HepG2 (cell line): ENCODE data around the gene SLC35F3. TPM values are rescaled to one million over a fixed set of nuclear protein-coding genes. Genes with fewer than 3 reads are reported as not detected.

Experiments used
- ATAC-seq: fragments of 200-7000 bp; cut with Tn5 transposase; 3 replicates; pipeline ENCODE4 v1.9.1; 2020; ENCODE audit warnings: mild to moderate bottlenecking, moderate library complexity
- BruUV-seq: library from RNA; stranded (reverse); fragments of 400-500 nt; replicated peaks from 2 replicates; lab custom pipeline; 2021; lab: Mats Ljungman, UMichigan
- CTCF ChIA-PET: fragments of 300-600 bp; formaldehyde crosslinking; extraction: SDS; loops from one replicate; lab custom pipeline; 2021; ENCODE audit warnings: low total read pairs, inconsistent platforms, low intra/inter-chr PET ratio; lab: Yijun Ruan, JAX
- POLR2A ChIA-PET: fragments of 350-600 bp; sonication (Branson Sonifier 250); formaldehyde crosslinking; loops from one replicate; lab custom pipeline; 2020; ENCODE audit warnings: antibody characterized with exemption, inconsistent platforms; lab: Yijun Ruan, JAX
- DNase-seq: peaks from one replicate; pipeline ENCODE4 v3.0.0-alpha.2; 2015; ENCODE audit warnings: low spot score
- FAIRE-seq: peaks from 3 replicates; lab custom pipeline; 2011; peaks lifted over from hg19 to GRCh38; lab: Jason Lieb, UNC
- H2AFZ ChIP-seq: one replicate; pipeline ENCODE4 v1.6.1; 2011; ENCODE audit warnings: low read length, inconsistent platforms
- H3K27ac ChIP-seq: fragments of 300-600 bp; 3 replicates; pipeline ENCODE4 v1.8.0; 2011; ENCODE audit warnings: mixed run types, mild to moderate bottlenecking, mixed read lengths, low read length, inconsistent platforms; ENCODE audit not compliant: insufficient read depth; ENCODE audit errors: extremely low read length
- H3K27me3 ChIP-seq, 2 experiments: fragments of 200-600 bp in 1 of 2; 2 replicates in 1 of 2; 3 replicates in 1 of 2; pipeline versions ENCODE4 v1.6.0 to v1.8.0; 2011; ENCODE audit warnings: low read length in 2 of 2, mild to moderate bottlenecking in 2 of 2, moderate library complexity in 2 of 2, inconsistent platforms in 1 of 2; ENCODE audit not compliant: insufficient read depth in 2 of 2, control insufficient read depth in 1 of 2
- H3K36me3 ChIP-seq, 2 experiments: fragments of 200-600 bp in 1 of 2; replicated peaks in 1 of 2; 2 replicates in 1 of 2; 3 replicates in 1 of 2; pipeline versions ENCODE4 v1.5.1 to v1.8.0; 2011; ENCODE audit warnings: low read length in 2 of 2, inconsistent platforms in 1 of 2; ENCODE audit not compliant: insufficient read depth in 2 of 2, control insufficient read depth in 1 of 2
- H3K4me1 ChIP-seq: 2 replicates; pipeline ENCODE4 v1.5.1; 2012; ENCODE audit warnings: low read length, inconsistent platforms; ENCODE audit not compliant: insufficient read depth
- H3K4me2 ChIP-seq: 2 replicates; pipeline ENCODE4 v1.6.0; 2011; ENCODE audit warnings: low read depth, low read length, inconsistent platforms
- H3K4me3 ChIP-seq, 3 experiments: fragments of 200-600 bp in 1 of 3; sonication (generic), shearing (Covaris generic) in 1 of 3; replicated peaks in 1 of 3; 2 replicates each; pipeline ENCODE4 v1.5.1; 2011 to 2016; ENCODE audit warnings: low read length in 3 of 3, inconsistent platforms in 2 of 3, low read depth in 2 of 3, mild to moderate bottlenecking in 2 of 3, control low read depth in 1 of 3, mixed read lengths in 1 of 3; ENCODE audit not compliant: insufficient read depth in 1 of 3
- H3K79me2 ChIP-seq: one replicate; pipeline ENCODE4 v1.6.1; 2011; ENCODE audit warnings: low read length, inconsistent platforms; ENCODE audit not compliant: insufficient read depth
- H3K9ac ChIP-seq: 2 replicates; pipeline ENCODE4 v1.6.0; 2011; ENCODE audit warnings: mild to moderate bottlenecking, low read depth, low read length, inconsistent platforms; ENCODE audit not compliant: insufficient read depth
- H3K9me3 ChIP-seq: 2 replicates; pipeline ENCODE4 v1.5.1; 2012; ENCODE audit warnings: mild to moderate bottlenecking, low read length
- H4K20me1 ChIP-seq: 2 replicates; pipeline ENCODE4 v1.6.0; 2011; ENCODE audit warnings: inconsistent platforms, mild to moderate bottlenecking, low read length, moderate library complexity; ENCODE audit not compliant: insufficient read depth
- ONECUT2 ChIP-seq: sonication (generic); formaldehyde crosslinking; IDR thresholded peaks from 2 replicates; pipeline ENCODE4 v1.4.0; 2020; ENCODE audit warnings: missing genetic modification reagents
- PHF20 ChIP-seq: sonication (generic); formaldehyde crosslinking; IDR thresholded peaks from 2 replicates; pipeline ENCODE4 v1.5.0; 2020; ENCODE audit warnings: mild to moderate bottlenecking, missing genetic modification reagents
- ZNF263 ChIP-seq: sonication (generic); formaldehyde crosslinking; IDR thresholded peaks from 2 replicates; pipeline ENCODE4 v1.4.0; 2020; ENCODE audit warnings: missing genetic modification reagents
- ZSCAN21 ChIP-seq: sonication (generic); formaldehyde crosslinking; IDR thresholded peaks from 2 replicates; pipeline ENCODE4 v1.8.0; 2022; ENCODE audit warnings: mild to moderate bottlenecking, missing genetic modification reagents, moderate library complexity, borderline replicate concordance
- WGBS: methylation state at CpG from one replicate; pipeline ENCODE4 v1.1.6; 2017; ENCODE audit warnings: low lambda C conversion rate; 5-methylcytosine and 5-hydroxymethylcytosine counted together
- in situ Hi-C: cut with HindIII; loops from 2 replicates; pipeline ENCODE4 v1.10.0; 2017; ENCODE audit warnings: low pct_unique_long_range_greater_than_20kb; ENCODE audit not compliant: extremely low pct_ligation_motif_present
- intact Hi-C: fragments of 100-400 bp; cut with micrococcal nuclease; formaldehyde crosslinking; loops from one replicate; pipeline ENCODE4 v1.10.0; 2022; ENCODE audit not compliant: unreplicated experiment
- polyA plus RNA-seq, 8 experiments: library from polyadenylated mRNA; depleted of rRNA in 3 of 8; stranded (reverse) in 7 of 8; unstranded in 1 of 8; fragments of >200 nt; fragmentation: Illumina TruSeq in 4 of 8; extraction: Trizol in 4 of 8; gene quantifications; 2 replicates each; pipeline versions ENCODE4 v1.2.1 to v1.2.3, GENCODE V29; 2011 to 2016; ENCODE audit warnings: low read depth in 4 of 8, missing spikeins in 1 of 8, mixed read lengths in 1 of 8; ENCODE audit not compliant: insufficient read depth in 1 of 8
- total RNA-seq, 5 experiments: library from RNA; depleted of rRNA; stranded (reverse); fragments of >200 nt; fragmentation: Illumina TruSeq; extraction: Trizol; gene quantifications; 2 replicates each; pipeline ENCODE4 v1.2.3, GENCODE V29; 2016; ENCODE audit warnings: low read depth in 1 of 5

The SLC35F3 gene
- total and polyA plus RNA-seq, 2 of the 13 experiments (the other 11 are each of a cell fraction or from before 2014, with no cell fraction given), result not detected

GRCh38 chr1:234201600-234201999 is 297.1 kb downstream of the SLC35F3 start:
- no peaks in the 10 kb centered on the region for H3K27me3 ChIP-seq
- FAIRE-seq (no peak), ATAC-seq (no peak), DNase-seq (no peak)
- 37% methylated on average over 5 of the region's 5 CpGs for WGBS
- H3K4me3 ChIP-seq, result no peak overlapping the region
- no peaks in the 10 kb centered on the region for H3K4me1 ChIP-seq
- no peaks in the 10 kb centered on the region for H4K20me1 ChIP-seq
- TF ChIP-seq PHF20 (no peak), ONECUT2 (no peak)
- intact Hi-C loops (no loop called here), in situ Hi-C loops (no loop called here)
- H3K9me3 ChIP-seq, result no peaks in the 10 kb centered on the region
- BruUV-seq, result no TSS peak
- no peak overlapping the region for H3K4me2 ChIP-seq
- H3K27ac ChIP-seq, result no peak overlapping the region
- ChIA-PET POLR2A (no interaction called here), CTCF (no interaction called here)
- H3K79me2 ChIP-seq, result no peaks in the 10 kb centered on the region
- no peak overlapping the region for H3K9ac ChIP-seq
- H3K36me3 ChIP-seq, result no peaks in the 10 kb centered on the region
- H2AFZ ChIP-seq, result no peak overlapping the region

- TF ChIP-seq ZSCAN21 (CRISPR knock-in tag), result no peak
- 0 out of 2 replicates have a peak, but pooled peaks have one; percentile 31 for TF ChIP-seq ZNF263 (CRISPR knock-in tag)
- H3K9ac ChIP-seq, result no peak overlapping the region
- no peaks in the 10 kb centered on the region for H3K27me3 ChIP-seq
- H4K20me1 ChIP-seq, result no peaks in the 10 kb centered on the region
- 18% methylated on average over 7 of the region's 7 CpGs for WGBS
- ChIA-PET POLR2A (no interaction called here), CTCF (no interaction called here)
- H3K9me3 ChIP-seq, result no peaks in the 10 kb centered on the region
- no peak overlapping the region for H3K27ac ChIP-seq
- H3K4me2 ChIP-seq, result no peak overlapping the region
- no peak for ATAC-seq
- no peaks in the 10 kb centered on the region for H3K36me3 ChIP-seq
- no peaks in the 10 kb centered on the region for H3K4me1 ChIP-seq
- in situ Hi-C loops, result no loop called here
- intact Hi-C loops, result no loop called here
- BruUV-seq, result no TSS peak
- H3K79me2 ChIP-seq, result no peaks in the 10 kb centered on the region
- H2AFZ ChIP-seq, result no peak overlapping the region
- FAIRE-seq, result no peak
- DNase-seq, result no peak
- no peak overlapping the region for H3K4me3 ChIP-seq
These were observed 301.5 kb downstream of the SLC35F3 start for GRCh38 chr1:234205966-234206365.
